ENCODE measurements around the gene RUBCNL.
A peak's percentile ranks its signal among the peaks of the same experiment; 100 is the strongest.

Gene RUBCNL

GRCh38 chr13:46327246-46327645, 59.8 kb downstream of the RUBCNL start:
- H3K27me3 ChIP-seq (replicated peaks; ENCODE audit: control insufficient read depth, insufficient read depth, low read length), result no peaks in the 10 kb centered on the region
- no peak overlapping the region for H3K4me3 ChIP-seq (replicated peaks; ENCODE audit: low read depth, low read length)
- H3K36me3 ChIP-seq (ENCODE audit: control insufficient read depth, insufficient read depth, low read length), result no peaks in the 10 kb centered on the region
- DNase-seq (ENCODE audit: extremely low read depth, insufficient read length), result no peak
- TF ChIP-seq, protein P1, sequence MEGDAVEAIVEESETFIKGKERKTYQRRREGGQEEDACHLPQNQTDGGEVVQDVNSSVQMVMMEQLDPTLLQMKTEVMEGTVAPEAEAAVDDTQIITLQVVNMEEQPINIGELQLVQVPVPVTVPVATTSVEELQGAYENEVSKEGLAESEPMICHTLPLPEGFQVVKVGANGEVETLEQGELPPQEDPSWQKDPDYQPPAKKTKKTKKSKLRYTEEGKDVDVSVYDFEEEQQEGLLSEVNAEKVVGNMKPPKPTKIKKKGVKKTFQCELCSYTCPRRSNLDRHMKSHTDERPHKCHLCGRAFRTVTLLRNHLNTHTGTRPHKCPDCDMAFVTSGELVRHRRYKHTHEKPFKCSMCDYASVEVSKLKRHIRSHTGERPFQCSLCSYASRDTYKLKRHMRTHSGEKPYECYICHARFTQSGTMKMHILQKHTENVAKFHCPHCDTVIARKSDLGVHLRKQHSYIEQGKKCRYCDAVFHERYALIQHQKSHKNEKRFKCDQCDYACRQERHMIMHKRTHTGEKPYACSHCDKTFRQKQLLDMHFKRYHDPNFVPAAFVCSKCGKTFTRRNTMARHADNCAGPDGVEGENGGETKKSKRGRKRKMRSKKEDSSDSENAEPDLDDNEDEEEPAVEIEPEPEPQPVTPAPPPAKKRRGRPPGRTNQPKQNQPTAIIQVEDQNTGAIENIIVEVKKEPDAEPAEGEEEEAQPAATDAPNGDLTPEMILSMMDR (IDR thresholded peaks at IDR 0.05; ENCODE audit: insufficient read depth, low read length, poor library complexity, severe bottlenecking), result no peak

GRCh38 chr13:46324976-46325375, 62.1 kb downstream of the RUBCNL start:
- H3K27me3 ChIP-seq (replicated peaks; ENCODE audit: control insufficient read depth, insufficient read depth, low read length), result no peaks in the 10 kb centered on the region
- no peak overlapping the region for H3K4me3 ChIP-seq (replicated peaks; ENCODE audit: low read depth, low read length)
- no peaks in the 10 kb centered on the region for H3K36me3 ChIP-seq (ENCODE audit: control insufficient read depth, insufficient read depth, low read length)
- TF ChIP-seq, protein P1 (IDR thresholded peaks at IDR 0.05; ENCODE audit: insufficient read depth, low read length, poor library complexity, severe bottlenecking), result no peak
- DNase-seq (ENCODE audit: extremely low read depth, insufficient read length), result no peak

- TF ChIP-seq, protein P1 (IDR thresholded peaks at IDR 0.05; ENCODE audit: insufficient read depth, low read length, poor library complexity, severe bottlenecking), result peak; percentile 77
Measured at GRCh38 chr13:46321494-46322225, 65.4 kb downstream of the RUBCNL start.

GRCh38 chr13:46320821-46321220, 66.2 kb downstream of the RUBCNL start:
- H3K4me3 ChIP-seq (replicated peaks; ENCODE audit: low read depth, low read length), result no peak overlapping the region

More at GRCh38 chr13:46321494-46322225, 65.4 kb downstream of the RUBCNL start:
- H3K4me3 ChIP-seq (replicated peaks; ENCODE audit: low read depth, low read length), result no peak overlapping the region
- H3K27me3 ChIP-seq (replicated peaks; ENCODE audit: control insufficient read depth, insufficient read depth, low read length), result no peaks in the 10 kb centered on the region
- no peaks in the 10 kb centered on the region for H3K36me3 ChIP-seq (ENCODE audit: control insufficient read depth, insufficient read depth, low read length)
- DNase-seq (ENCODE audit: extremely low read depth, insufficient read length), result no peak

GRCh38 chr13:46320406-46320805, 66.6 kb downstream of the RUBCNL start:
- Histone ChIP-seq H3K4me3 (replicated peaks; ENCODE audit: low read depth, low read length) (no peak overlapping the region), H3K27me3 (replicated peaks; ENCODE audit: control insufficient read depth, insufficient read depth, low read length) (no peaks in the 10 kb centered on the region), H3K36me3 (ENCODE audit: control insufficient read depth, insufficient read depth, low read length) (no peaks in the 10 kb centered on the region)
- TF ChIP-seq, protein P1 (IDR thresholded peaks at IDR 0.05; ENCODE audit: insufficient read depth, low read length, poor library complexity, severe bottlenecking), result no peak
- no peak for DNase-seq (ENCODE audit: extremely low read depth, insufficient read length)

More at GRCh38 chr13:46320821-46321220, 66.2 kb downstream of the RUBCNL start:
- DNase-seq (ENCODE audit: extremely low read depth, insufficient read length), result no peak
- Histone ChIP-seq H3K27me3 (replicated peaks; ENCODE audit: control insufficient read depth, insufficient read depth, low read length) (no peaks in the 10 kb centered on the region), H3K36me3 (ENCODE audit: control insufficient read depth, insufficient read depth, low read length) (no peaks in the 10 kb centered on the region)
- TF ChIP-seq, protein P1 (IDR thresholded peaks at IDR 0.05; ENCODE audit: insufficient read depth, low read length, poor library complexity, severe bottlenecking), result no peak

All from GM06990 (cell line).